NCI-H2196 (cell line): ENCODE results near the gene NAALADL2.
"Not testable (repeated sequence)": the region's sequence is repeated elsewhere in the genome, so short reads cannot be mapped to it uniquely, and the experiment has no call there.

Source experiments
- DNase-seq: peaks from one replicate; lab custom pipeline; 2025; ENCODE audit not compliant: unreplicated experiment; lab: John Stamatoyannopoulos, UW

NAALADL2 gene

GRCh38 chr3:175728566-175728965, 869.4 kb downstream of the NAALADL2 start:
- no peak for DNase-seq

GRCh38 chr3:175729466-175729865, 870.3 kb downstream of the NAALADL2 start:
- no peak for DNase-seq

GRCh38 chr3:175731543-175731942, 872.4 kb downstream of the NAALADL2 start:
- no peak for DNase-seq

DNA sequence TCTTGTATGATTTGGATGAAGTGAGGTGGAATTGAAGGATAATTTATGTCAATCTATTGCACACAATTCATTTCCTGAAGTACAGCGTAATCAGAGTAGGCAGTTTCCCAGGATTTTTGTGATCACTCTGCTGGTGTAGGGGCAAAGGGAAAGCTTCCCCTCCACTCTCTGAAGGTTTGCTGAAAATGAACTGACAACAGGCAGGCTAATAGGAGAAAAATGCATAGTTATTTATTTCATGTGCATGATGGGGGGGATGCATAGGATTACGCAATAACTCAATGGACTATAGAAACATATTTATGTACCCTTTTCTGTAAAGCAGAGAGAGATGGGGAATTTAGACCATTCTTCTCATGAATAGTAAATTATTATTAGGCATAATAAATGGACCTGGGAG, 872.9 kb downstream of the NAALADL2 start:
- DNase-seq = no peak

DNA sequence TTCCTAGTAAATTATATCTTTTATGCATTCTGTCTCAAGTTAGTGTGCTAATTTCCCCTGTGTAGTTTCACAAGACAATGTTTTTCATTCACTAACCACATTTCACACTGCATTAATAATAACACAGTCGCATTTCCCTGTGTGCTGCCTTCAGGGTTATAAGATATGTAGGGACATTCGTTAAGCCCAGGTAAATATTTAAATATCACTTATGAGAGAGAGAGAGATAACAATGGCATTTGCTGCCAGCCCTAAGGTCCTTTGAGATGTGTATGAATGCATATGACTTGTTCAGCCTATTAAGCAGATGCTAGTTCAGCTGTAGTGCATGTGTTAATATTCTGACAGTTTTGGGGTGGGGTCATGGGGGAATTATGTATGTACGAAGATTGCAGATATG, 876.7 kb downstream of the NAALADL2 start:
- DNase-seq = no peak

GRCh38 chr3:175737646-175738572, 878.8 kb downstream of the NAALADL2 start:
- no peak for DNase-seq

DNA sequence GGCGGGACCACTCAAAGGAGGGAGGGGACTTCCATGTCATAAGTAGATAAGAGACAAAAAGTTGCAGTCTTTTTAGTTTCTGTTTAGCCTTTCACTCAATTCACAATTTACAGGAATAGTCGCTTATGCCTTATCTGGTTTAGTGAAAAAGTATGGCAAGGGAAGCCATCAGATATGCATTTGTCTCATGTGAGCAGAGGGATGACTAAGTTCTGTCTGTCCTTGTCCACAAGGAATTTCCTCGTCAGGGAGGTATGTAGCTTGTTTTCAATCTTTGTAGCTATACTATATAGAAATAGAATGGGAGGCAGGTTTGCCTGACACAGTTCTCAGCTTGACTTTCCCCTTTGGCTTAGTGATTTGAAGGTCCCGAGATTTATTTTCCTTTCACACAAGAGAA, 882.8 kb downstream of the NAALADL2 start:
- DNase-seq = no peak

DNA sequence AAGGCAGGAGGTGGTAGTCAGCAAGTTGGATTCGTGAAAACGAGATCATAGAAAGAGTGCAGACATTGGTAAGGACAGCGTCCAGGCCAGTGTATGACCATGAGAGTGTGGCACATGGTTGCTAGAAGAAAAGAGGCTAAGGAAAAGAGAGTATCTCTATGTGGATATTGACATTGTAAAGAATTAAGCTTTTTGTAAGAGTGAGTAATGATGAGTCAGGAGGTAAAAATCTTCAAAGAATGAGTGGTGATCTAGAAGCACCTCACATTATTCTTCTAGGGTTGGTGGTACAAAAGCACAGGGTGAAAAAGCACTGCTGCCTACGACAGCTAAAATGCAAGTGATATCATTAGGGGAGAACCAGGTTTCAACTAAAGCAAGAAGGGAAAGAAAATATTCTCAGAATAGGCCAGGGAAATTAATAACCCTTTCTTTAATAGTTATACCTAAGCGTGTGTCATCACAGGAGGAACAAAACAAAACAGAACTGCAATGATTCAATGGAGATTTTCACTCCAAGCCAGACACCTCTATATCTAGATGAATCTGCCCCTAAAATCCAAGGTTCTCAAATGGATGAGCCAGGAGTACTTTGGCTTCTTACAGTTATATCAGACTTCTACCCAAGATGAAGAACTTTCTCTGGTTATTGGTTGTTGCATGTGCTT, 884.7 kb downstream of the NAALADL2 start:
- DNase-seq = no peak

DNA sequence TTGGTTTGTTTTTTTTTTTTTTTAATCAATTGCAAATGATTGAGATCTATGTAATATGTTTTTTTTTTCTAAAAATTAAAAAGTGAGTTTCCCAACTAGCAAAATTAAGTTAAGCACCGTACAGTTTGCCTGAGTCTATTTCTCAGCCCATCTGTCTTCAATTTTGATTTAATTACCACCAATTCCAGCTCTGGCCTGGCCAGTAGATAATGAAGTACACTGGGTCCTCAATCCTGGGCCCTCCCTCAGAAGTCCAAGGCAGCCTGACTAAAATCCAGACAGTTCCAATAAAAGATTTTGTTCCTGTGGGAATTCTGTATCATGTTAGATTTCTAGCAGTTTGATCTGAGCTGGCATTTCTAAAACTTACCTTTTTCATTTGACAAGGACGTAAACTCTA, 887.2 kb downstream of the NAALADL2 start:
- no peak for DNase-seq

GRCh38 chr3:175748087-175748730, 889.1 kb downstream of the NAALADL2 start:
- DNase-seq = no peak

GRCh38 chr3:175749981-175750380, 890.8 kb downstream of the NAALADL2 start:
- DNase-seq = no peak

DNA sequence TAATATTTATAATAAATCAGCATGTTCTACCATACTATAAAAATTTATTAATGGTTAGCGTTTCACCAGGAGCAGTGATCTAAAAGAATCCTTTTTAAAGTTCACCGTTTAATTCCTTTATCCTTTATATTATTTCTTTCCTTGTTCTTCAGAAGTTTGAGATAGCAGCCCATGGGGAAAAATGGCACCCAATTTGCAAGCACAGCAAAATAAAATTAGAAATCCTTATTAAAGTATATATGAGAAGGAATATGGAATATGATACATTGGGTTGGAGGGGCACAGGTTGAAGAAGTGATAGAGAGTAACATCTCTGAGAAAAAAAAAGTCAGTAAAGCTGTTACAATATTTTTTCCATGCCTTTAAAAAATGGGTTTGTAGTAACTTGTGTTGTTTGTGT, 892.0 kb downstream of the NAALADL2 start:
- DNase-seq = no peak

DNA sequence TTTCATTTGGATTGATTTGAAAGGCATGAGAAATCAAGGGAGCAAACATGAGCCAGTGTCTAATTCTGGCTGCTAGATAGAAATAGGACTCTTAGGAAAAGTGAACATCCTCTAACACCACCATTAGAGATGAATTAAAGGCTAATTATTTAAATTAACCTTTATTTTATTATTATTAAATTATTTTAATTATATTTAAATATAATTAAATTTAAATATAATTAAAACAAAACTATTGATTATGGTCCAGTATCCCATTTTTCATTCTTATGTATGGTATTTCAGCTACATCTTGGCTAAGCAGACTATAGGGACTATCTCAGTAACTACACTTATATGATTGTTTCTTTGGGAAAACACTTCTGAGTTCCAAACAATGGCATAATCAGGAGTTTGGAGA, 904.8 kb downstream of the NAALADL2 start:
- DNase-seq = no peak

GRCh38 chr3:175764722-175765121, 905.6 kb downstream of the NAALADL2 start:
- DNase-seq = no peak

DNA sequence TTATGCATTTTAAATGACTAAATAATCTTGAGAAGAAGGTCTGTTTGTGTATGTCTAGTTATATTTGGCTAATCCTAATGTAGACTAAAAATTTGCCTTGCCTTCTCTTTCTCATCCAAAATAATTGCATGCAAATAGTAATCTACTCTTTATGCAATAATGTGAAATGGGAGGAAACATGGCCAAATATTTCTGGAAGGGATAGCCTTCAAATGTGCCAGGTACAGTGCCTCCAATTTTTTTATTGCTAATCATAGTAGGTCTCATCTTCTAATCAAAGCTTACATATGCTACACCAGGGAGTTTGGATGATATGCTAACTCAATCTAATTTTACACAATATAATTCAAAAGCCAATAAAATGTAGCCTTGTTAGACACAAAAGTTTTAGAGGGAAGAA, 911.3 kb downstream of the NAALADL2 start:
- DNase-seq = no peak

DNA sequence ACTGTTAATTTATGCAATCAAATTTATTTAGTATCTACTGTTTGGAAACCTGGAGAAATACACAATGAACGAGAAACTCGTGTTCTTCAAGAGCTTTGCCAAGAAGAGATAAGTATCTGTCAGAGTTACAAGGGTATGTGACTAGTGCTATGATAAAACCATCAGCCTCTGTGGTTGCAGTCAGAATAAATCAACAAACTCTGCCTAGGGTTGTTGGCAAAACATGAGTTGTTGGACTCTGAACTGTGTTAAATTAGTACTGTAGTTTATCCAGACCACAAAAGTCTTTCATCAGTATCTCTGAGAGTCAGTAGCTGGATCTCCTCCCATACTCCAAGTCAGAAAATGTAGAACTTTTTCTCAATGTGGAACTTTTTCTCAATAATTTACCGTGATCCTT, 918.4 kb downstream of the NAALADL2 start:
- DNase-seq = no peak

- DNase-seq = no peak
Observed at GRCh38 chr3:175777965-175778364, 918.8 kb downstream of the NAALADL2 start.

- DNase-seq = no peak
Observed at GRCh38 chr3:175778994-175779393, 919.9 kb downstream of the NAALADL2 start.

DNA sequence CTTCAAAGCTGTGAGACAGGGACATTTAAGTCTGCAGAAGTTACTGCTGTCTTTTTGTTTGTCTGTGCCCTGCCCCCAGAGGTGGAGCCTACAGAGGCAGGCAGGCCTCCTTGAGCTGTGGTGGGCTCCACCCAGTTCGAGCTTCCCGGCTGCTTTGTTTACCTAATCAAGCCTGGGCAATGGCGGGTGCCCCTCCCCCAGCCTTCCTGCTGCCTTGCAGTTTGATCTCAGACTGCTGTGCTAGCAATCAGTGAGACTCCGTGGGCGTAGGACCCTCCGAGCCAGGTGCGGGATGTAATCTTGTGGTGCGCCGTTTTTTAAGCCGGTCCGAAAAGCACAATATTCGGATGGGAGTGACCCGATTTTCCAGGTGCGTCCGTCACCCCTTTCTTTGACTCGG, 928.0 kb downstream of the NAALADL2 start:
- not testable (repeated sequence) for DNase-seq

DNA sequence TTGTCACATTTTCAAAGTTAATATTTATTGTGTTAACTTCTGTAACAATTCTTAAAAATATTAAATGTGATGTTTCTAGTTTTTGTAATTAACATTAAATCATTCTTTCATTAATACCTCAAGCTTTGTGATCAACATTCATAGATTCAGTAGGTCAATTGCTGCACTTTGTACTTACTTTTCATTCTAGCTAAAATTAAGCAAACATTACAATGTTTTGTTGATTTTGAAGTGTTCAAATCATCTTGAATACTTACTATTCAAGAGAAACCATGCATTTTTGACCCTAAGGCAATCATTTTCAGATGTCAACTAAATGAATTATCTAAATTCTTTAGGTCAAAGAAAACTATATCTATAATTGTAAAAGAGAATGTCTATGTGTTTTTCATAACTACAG, 933.1 kb downstream of the NAALADL2 start:
- no peak for DNase-seq

DNA sequence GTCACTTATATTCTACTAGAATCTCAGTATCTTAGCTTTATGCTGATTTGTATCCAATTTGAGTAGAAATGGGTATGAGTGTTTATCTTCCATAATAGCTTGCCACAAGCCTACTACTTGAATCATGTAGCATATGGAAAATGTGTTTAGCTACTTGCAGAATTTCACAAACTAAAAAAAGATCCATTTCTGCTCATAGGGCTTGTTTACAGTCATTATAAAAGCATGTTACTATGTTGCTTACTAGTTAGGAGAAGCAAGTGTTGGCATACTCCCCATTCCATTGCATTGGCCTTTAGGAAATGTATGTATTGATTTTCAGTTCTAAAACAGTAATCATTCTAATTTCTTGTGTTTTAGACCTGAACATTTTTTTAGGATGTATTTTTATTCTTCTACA, 939.2 kb downstream of the NAALADL2 start:
- DNase-seq = no peak

- DNase-seq = no peak
Observed at GRCh38 chr3:175805825-175806224, 946.7 kb downstream of the NAALADL2 start.
